Hematopoietic multipotent progenitor cell treated with erythropoietin and hydrocortisone succinate and interleukin-3 and kit ligand, for 17 days (in vitro differentiated cells): Measurements from ENCODE around the gene CORIN.

ENCODE experiments used
- DNase-seq: peaks from one replicate; pipeline ENCODE4 v3.0.0-alpha.2; 2015; ENCODE audit warnings: low spot score

The CORIN gene

GRCh38 chr4:47837908-47838294 lies at the start of gene CORIN:
Gene CORIN, minus strand, starts transcription at chr4:47838067. Its CDS starts 118 bp downstream, at chr4:47837949.
- no peak for DNase-seq

- DNase-seq: no peak
These were observed 44.4 kb upstream of the CORIN start for GRCh38 chr4:47882228-47882627.

- no peak for DNase-seq
These were observed 41.6 kb upstream of the CORIN start for GRCh38 chr4:47879458-47879857.

GRCh38 chr4:47876784-47877546 lies 39.1 kb upstream of the CORIN start:
- DNase-seq: no peak

- no peak for DNase-seq
These were observed 38.4 kb upstream of the CORIN start for GRCh38 chr4:47876310-47876709.

- DNase-seq: no peak
These were observed 36.1 kb upstream of the CORIN start for GRCh38 chr4:47873877-47874541.

- no peak for DNase-seq
These were observed 25.6 kb upstream of the CORIN start for GRCh38 chr4:47863486-47863885.

GRCh38 chr4:47862297-47862696 lies 24.4 kb upstream of the CORIN start:
- no peak for DNase-seq

- DNase-seq: no peak
These were observed 22.4 kb upstream of the CORIN start for GRCh38 chr4:47860305-47860704.

- DNase-seq: no peak
These were observed 20.1 kb upstream of the CORIN start for GRCh38 chr4:47858006-47858405.

- no peak for DNase-seq
These were observed 18.8 kb upstream of the CORIN start for GRCh38 chr4:47856713-47857112.

GRCh38 chr4:47855350-47855749 lies 17.5 kb upstream of the CORIN start:
- DNase-seq: no peak

GRCh38 chr4:47852136-47852535 lies 14.3 kb upstream of the CORIN start:
- DNase-seq: no peak

GRCh38 chr4:47849466-47849865 lies 11.6 kb upstream of the CORIN start:
- no peak for DNase-seq

- DNase-seq: no peak
These were observed 10.2 kb upstream of the CORIN start for GRCh38 chr4:47848041-47848440.

- no peak for DNase-seq
These were observed 5.1 kb upstream of the CORIN start for GRCh38 chr4:47842985-47843384.

GRCh38 chr4:47840291-47840690 lies 2.4 kb upstream of the CORIN start:
- no peak for DNase-seq

GRCh38 chr4:47839259-47839658 lies 1.4 kb upstream of the CORIN start:
- no peak for DNase-seq

GRCh38 chr4:47838445-47838844 lies 578 bp upstream of the CORIN start:
- no peak for DNase-seq

- no peak for DNase-seq
These were observed 566 bp downstream of the CORIN start for GRCh38 chr4:47837094-47837907.

GRCh38 chr4:47836641-47837093 lies 1.2 kb downstream of the CORIN start:
- DNase-seq: no peak

GRCh38 chr4:47835494-47835893 lies 2.4 kb downstream of the CORIN start:
- no peak for DNase-seq
